ENCODE data around the gene FGF7. TPM values are rescaled to one million over a fixed set of nuclear protein-coding genes. Genes with fewer than 3 reads are reported as not detected.

Gene FGF7
- total and polyA plus RNA-seq, 9 of the 15 experiments (the other 6 are each of a cell fraction or from before 2014, with no cell fraction given) = not detected

DNA sequence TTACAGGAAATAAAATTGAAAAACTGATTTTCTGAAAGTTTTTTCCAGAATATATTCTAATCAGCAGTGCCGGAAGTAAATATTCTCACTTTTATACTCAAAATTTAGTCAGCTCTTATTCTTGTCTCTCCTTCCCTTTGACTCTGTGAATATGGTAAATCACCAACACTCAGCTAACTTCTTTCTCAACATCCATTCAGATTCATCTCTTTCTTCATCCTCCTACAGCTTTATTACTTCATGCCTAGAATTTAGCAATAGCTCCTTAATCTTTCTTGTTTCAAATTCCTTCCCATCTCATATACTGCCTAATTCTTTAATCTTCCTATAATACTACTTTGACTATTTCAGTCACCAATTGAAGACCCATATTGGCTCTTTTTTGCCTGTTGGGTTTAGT lies 67.9 kb downstream of the FGF7 start:
- intact Hi-C loops (cut with micrococcal nuclease) (no loop called here), in situ Hi-C loops (cut with MboI) (no loop called here)
- DNase-seq (ENCODE audit: extremely low read depth in 1 of 4, low spot score in 3 of 4) (no peak), ATAC-seq (no peak), FAIRE-seq (no peak)
- WGBS (ENCODE audit: insufficient coverage, low coverage, missing lambda C conversion rate) = 0% methylated on average over 1 of the region's 1 CpG
- Histone ChIP-seq H3K36me3 (ENCODE audit: control insufficient read depth, insufficient read depth, low read length) (no peaks in the 10 kb centered on the region), H3K9me1 (ENCODE audit: control insufficient read depth, insufficient read depth, low read length) (no peaks in the 10 kb centered on the region), H3K4me2 (ENCODE audit: insufficient read depth, low read length) (no peak overlapping the region), H3K27me3 (ENCODE audit: control insufficient read depth in 2 of 2, insufficient read depth in 2 of 2, low read length in 2 of 2) (no peaks in the 10 kb centered on the region), H3K79me2 (ENCODE audit: control insufficient read depth, insufficient read depth, low read length) (no peaks in the 10 kb centered on the region), H3K9ac (ENCODE audit: insufficient read depth in 1 of 2, low read depth in 2 of 2, low read length in 2 of 2) (no peak overlapping the region), H4K20me1 (replicated peaks; ENCODE audit: control insufficient read depth, insufficient read depth, low read length) (no peaks in the 10 kb centered on the region), H2AFZ (ENCODE audit: low read depth, low read length) (no peak overlapping the region), H3K27ac (ENCODE audit: extremely low read depth, low read depth, low read length) (no peak overlapping the region), H3K4me3 (no peak overlapping the region), H3K4me1 (replicated peaks in 1 of 2; ENCODE audit: control insufficient read depth in 2 of 2, insufficient read depth in 2 of 2, low read length in 2 of 2) (no peaks in the 10 kb centered on the region), H3K9me3 (replicated peaks; ENCODE audit: control insufficient read depth, insufficient read depth, low read depth, low read length) (no peaks in the 10 kb centered on the region)
- ChIA-PET CTCF (ENCODE audit: low intra/inter-chr PET ratio) (no interaction called here), POLR2A (interaction anchor here (0.6 kb wide), 1 partner anchor 390 kb away, joined by 3 read pairs; no protein-coding TSS in a partner anchor)
- no TSS peak for BruUV-seq (replicated peaks)
- TF ChIP-seq RFX5 (IDR thresholded peaks at IDR 0.05; ENCODE audit: low read depth, low read length) (no peak), TCF3 (CRISPR knock-in tag; IDR thresholded peaks at IDR 0.05) (no peak), ZNF277 (CRISPR knock-in tag; IDR thresholded peaks at IDR 0.05; ENCODE audit: borderline replicate concordance) (no peak), SNRNP70 (optimal IDR thresholded peaks at IDR 0.05; ENCODE audit: low read depth, low read length) (no peak), NCOR1 (IDR thresholded peaks at IDR 0.05) (no peak), SNIP1 (IDR thresholded peaks at IDR 0.05; ENCODE audit: low read depth) (no peak), ZNF586 (CRISPR knock-in tag; conservative IDR thresholded peaks at IDR 0.05) (no peak), ZFP91 (CRISPR knock-in tag; IDR thresholded peaks at IDR 0.05) (no peak), ZNF696 (CRISPR knock-in tag; conservative IDR thresholded peaks at IDR 0.05) (no peak), PTTG1 (tag; IDR thresholded peaks at IDR 0.05; ENCODE audit: low read depth) (no peak), TSC22D4 (tag; IDR thresholded peaks at IDR 0.05) (no peak), BRCA1 (IDR thresholded peaks at IDR 0.05) (no peak), BRCA1 (CRISPR knock-in tag; IDR thresholded peaks at IDR 0.05) (no peak), FOXA3 (CRISPR knock-in tag; conservative IDR thresholded peaks at IDR 0.05 in 1 of 2, IDR thresholded peaks at IDR 0.05 in 1 of 2) (no peak), MCM7 (IDR thresholded peaks at IDR 0.05) (no peak), GTF2A2 (tag; IDR thresholded peaks at IDR 0.05) (no peak)
- TF ChIP-seq, protein P1, sequence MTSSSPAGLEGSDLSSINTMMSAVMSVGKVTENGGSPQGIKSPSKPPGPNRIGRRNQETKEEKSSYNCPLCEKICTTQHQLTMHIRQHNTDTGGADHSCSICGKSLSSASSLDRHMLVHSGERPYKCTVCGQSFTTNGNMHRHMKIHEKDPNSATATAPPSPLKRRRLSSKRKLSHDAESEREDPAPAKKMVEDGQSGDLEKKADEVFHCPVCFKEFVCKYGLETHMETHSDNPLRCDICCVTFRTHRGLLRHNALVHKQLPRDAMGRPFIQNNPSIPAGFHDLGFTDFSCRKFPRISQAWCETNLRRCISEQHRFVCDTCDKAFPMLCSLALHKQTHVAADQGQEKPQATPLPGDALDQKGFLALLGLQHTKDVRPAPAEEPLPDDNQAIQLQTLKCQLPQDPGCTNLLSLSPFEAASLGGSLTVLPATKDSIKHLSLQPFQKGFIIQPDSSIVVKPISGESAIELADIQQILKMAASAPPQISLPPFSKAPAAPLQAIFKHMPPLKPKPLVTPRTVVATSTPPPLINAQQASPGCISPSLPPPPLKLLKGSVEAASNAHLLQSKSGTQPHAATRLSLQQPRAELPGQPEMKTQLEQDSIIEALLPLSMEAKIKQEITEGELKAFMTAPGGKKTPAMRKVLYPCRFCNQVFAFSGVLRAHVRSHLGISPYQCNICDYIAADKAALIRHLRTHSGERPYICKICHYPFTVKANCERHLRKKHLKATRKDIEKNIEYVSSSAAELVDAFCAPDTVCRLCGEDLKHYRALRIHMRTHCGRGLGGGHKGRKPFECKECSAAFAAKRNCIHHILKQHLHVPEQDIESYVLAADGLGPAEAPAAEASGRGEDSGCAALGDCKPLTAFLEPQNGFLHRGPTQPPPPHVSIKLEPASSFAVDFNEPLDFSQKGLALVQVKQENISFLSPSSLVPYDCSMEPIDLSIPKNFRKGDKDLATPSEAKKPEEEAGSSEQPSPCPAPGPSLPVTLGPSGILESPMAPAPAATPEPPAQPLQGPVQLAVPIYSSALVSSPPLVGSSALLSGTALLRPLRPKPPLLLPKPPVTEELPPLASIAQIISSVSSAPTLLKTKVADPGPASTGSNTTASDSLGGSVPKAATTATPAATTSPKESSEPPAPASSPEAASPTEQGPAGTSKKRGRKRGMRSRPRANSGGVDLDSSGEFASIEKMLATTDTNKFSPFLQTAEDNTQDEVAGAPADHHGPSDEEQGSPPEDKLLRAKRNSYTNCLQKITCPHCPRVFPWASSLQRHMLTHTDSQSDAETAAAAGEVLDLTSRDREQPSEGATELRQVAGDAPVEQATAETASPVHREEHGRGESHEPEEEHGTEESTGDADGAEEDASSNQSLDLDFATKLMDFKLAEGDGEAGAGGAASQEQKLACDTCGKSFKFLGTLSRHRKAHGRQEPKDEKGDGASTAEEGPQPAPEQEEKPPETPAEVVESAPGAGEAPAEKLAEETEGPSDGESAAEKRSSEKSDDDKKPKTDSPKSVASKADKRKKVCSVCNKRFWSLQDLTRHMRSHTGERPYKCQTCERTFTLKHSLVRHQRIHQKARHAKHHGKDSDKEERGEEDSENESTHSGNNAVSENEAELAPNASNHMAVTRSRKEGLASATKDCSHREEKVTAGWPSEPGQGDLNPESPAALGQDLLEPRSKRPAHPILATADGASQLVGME (CRISPR knock-in tag; IDR thresholded peaks at IDR 0.05) = no peak
